Smooth muscle cell (in vitro differentiated cells): ENCODE results near the gene SETD4. TPM values are rescaled to one million over a fixed set of nuclear protein-coding genes. Genes with fewer than 3 reads are reported as not detected.
A peak's percentile ranks its signal among the peaks of the same experiment; 100 is the strongest.

ENCODE experiments used
- DNase-seq: peaks from one replicate; lab custom pipeline; 2025; ENCODE audit not compliant: unreplicated experiment; lab: John Stamatoyannopoulos, UW
- H2AFZ ChIP-seq: fragments of 200-600 bp; sonication (generic); 2 replicates; pipeline ENCODE4 v1.6.0; 2016; ENCODE audit warnings: antibody characterized with exemption, low read depth, mild to moderate bottlenecking
- H3F3A ChIP-seq: fragments of 200-600 bp; sonication (generic); 2 replicates; pipeline ENCODE4 v1.6.0; 2017; ENCODE audit warnings: antibody characterized with exemption, low read depth
- H3K27ac ChIP-seq: fragments of 200-600 bp; sonication (generic); 2 replicates; pipeline ENCODE4 v1.5.1; 2016; ENCODE audit warnings: low read depth, mild to moderate bottlenecking
- H3K27me3 ChIP-seq: fragments of 200-600 bp; sonication (generic); 2 replicates; pipeline ENCODE4 v1.6.1; 2016; ENCODE audit warnings: low read depth, mild to moderate bottlenecking
- H3K36me3 ChIP-seq: fragments of 200-600 bp; sonication (generic); 2 replicates; pipeline ENCODE4 v1.5.1; 2016; ENCODE audit warnings: low read depth
- H3K4me1 ChIP-seq: fragments of 200-600 bp; sonication (generic); 2 replicates; pipeline ENCODE4 v1.5.1; 2016; ENCODE audit warnings: low read depth
- H3K4me2 ChIP-seq: fragments of 200-600 bp; sonication (generic); 2 replicates; pipeline ENCODE4 v1.6.0; 2016; ENCODE audit warnings: mild to moderate bottlenecking
- H3K4me3 ChIP-seq: fragments of 200-600 bp; sonication (generic); 2 replicates; pipeline ENCODE4 v1.5.1; 2016; ENCODE audit warnings: mild to moderate bottlenecking
- H3K79me2 ChIP-seq: fragments of 200-600 bp; sonication (generic); 2 replicates; pipeline ENCODE4 v1.6.0; 2016; ENCODE audit warnings: low read depth, mild to moderate bottlenecking
- H3K9ac ChIP-seq: fragments of 200-600 bp; sonication (generic); 2 replicates; pipeline ENCODE4 v1.6.0; 2016; ENCODE audit warnings: low read depth
- H3K9me3 ChIP-seq: fragments of 200-600 bp; sonication (generic); replicated peaks from 2 replicates; pipeline ENCODE4 v1.5.1; 2016; ENCODE audit warnings: low read depth
- H4K20me1 ChIP-seq: fragments of 200-600 bp; sonication (generic); 2 replicates; pipeline ENCODE4 v1.6.0; 2016; ENCODE audit warnings: low read depth
- CTCF ChIP-seq: fragments of 200-600 bp; sonication (generic); IDR thresholded peaks from 2 replicates; pipeline ENCODE4 v1.5.1; 2017; ENCODE audit warnings: borderline replicate concordance, mild to moderate bottlenecking, antibody characterized with exemption; ENCODE audit not compliant: insufficient read depth, poor library complexity, severe bottlenecking
- WGBS: methylation state at CpG from one replicate; pipeline ENCODE4 v1.1.7; 2016; ENCODE audit warnings: low lambda C conversion rate; 5-methylcytosine and 5-hydroxymethylcytosine counted together
- polyA plus RNA-seq: library from polyadenylated mRNA; unstranded; fragments of >200 nt; fragmentation: Nextera tagmentation; extraction: Ambion mirVana; gene quantifications from 2 replicates; pipeline ENCODE4 v1.2.1, GENCODE V29; 2016
- total RNA-seq: library from RNA; depleted of rRNA; stranded (reverse); fragments of >200 nt; gene quantifications from 2 replicates; pipeline ENCODE4 v1.2.3, GENCODE V29; 2014

The SETD4 gene
- total and polyA plus RNA-seq, 2 experiments from 2014 or later, result 10.0 to 18.7 TPM

GRCh38 chr21:36096398-36097290 is 36.3 kb upstream of the SETD4 start:
- no peak for TF ChIP-seq CTCF
- no peak overlapping the region for H3K27ac ChIP-seq
- no peak overlapping the region for H2AFZ ChIP-seq
- H3K4me1 ChIP-seq, result peaks cover 13% of the 10 kb centered on the region
- no peaks in the 10 kb centered on the region for H3F3A ChIP-seq
- H3K4me3 ChIP-seq, result no peak overlapping the region
- H3K9ac ChIP-seq, result no peak overlapping the region
- no peak for DNase-seq
- no peaks in the 10 kb centered on the region for H4K20me1 ChIP-seq
- no peaks in the 10 kb centered on the region for H3K36me3 ChIP-seq
- WGBS, result 59% methylated on average over 1 of the region's 1 CpG
- no peaks in the 10 kb centered on the region for H3K79me2 ChIP-seq
- H3K9me3 ChIP-seq, result no peaks in the 10 kb centered on the region
- H3K27me3 ChIP-seq, result no peaks in the 10 kb centered on the region
- no peak overlapping the region for H3K4me2 ChIP-seq

- H2AFZ ChIP-seq, result no peak overlapping the region
- no peaks in the 10 kb centered on the region for H3K9me3 ChIP-seq
- peaks cover 13% of the 10 kb centered on the region for H3K4me1 ChIP-seq
- H3K4me3 ChIP-seq, result no peak overlapping the region
- H3F3A ChIP-seq, result no peaks in the 10 kb centered on the region
- H3K27ac ChIP-seq, result no peak overlapping the region
- no peaks in the 10 kb centered on the region for H4K20me1 ChIP-seq
- no peaks in the 10 kb centered on the region for H3K36me3 ChIP-seq
- no peak for DNase-seq
- H3K9ac ChIP-seq, result no peak overlapping the region
- H3K27me3 ChIP-seq, result no peaks in the 10 kb centered on the region
- TF ChIP-seq CTCF, result no peak
- no peaks in the 10 kb centered on the region for H3K79me2 ChIP-seq
- 91% methylated on average over 1 of the region's 1 CpG for WGBS
- no peak overlapping the region for H3K4me2 ChIP-seq
Observed at GRCh38 chr21:36093512-36093911, 33.2 kb upstream of the SETD4 start.

- H3K9ac ChIP-seq, result no peak overlapping the region
- H4K20me1 ChIP-seq, result no peaks in the 10 kb centered on the region
- H2AFZ ChIP-seq, result no peak overlapping the region
- no peaks in the 10 kb centered on the region for H3K27me3 ChIP-seq
- H3K4me3 ChIP-seq, result no peak overlapping the region
- DNase-seq, result no peak
- no peak overlapping the region for H3K4me2 ChIP-seq
- H3F3A ChIP-seq, result no peaks in the 10 kb centered on the region
- no peak for TF ChIP-seq CTCF
- H3K27ac ChIP-seq, result no peak overlapping the region
- no peaks in the 10 kb centered on the region for H3K79me2 ChIP-seq
- no peaks in the 10 kb centered on the region for H3K9me3 ChIP-seq
- peaks cover 11% of the 10 kb centered on the region for H3K4me1 ChIP-seq
- H3K36me3 ChIP-seq, result no peaks in the 10 kb centered on the region
Observed at GRCh38 chr21:36092681-36093080, 32.4 kb upstream of the SETD4 start.

- H3K36me3 ChIP-seq, result no peaks in the 10 kb centered on the region
- H3K79me2 ChIP-seq, result no peaks in the 10 kb centered on the region
- peak overlapping the region; percentile 33 for H2AFZ ChIP-seq
- no peak overlapping the region for H3K27ac ChIP-seq
- no peaks in the 10 kb centered on the region for H3K27me3 ChIP-seq
- no peak overlapping the region for H3K4me3 ChIP-seq
- no peaks in the 10 kb centered on the region for H4K20me1 ChIP-seq
- no peaks in the 10 kb centered on the region for H3F3A ChIP-seq
- no peak overlapping the region for H3K9ac ChIP-seq
- 54% methylated on average over 3 of the region's 3 CpGs for WGBS
- no peak for DNase-seq
- no peak overlapping the region for H3K4me2 ChIP-seq
- TF ChIP-seq CTCF, result no peak
- H3K4me1 ChIP-seq, result no peaks in the 10 kb centered on the region
- H3K9me3 ChIP-seq, result no peaks in the 10 kb centered on the region
Observed at GRCh38 chr21:36089946-36090345, 29.6 kb upstream of the SETD4 start.
